Measurements from ENCODE around the gene ROBO1.

ROBO1 gene

DNA sequence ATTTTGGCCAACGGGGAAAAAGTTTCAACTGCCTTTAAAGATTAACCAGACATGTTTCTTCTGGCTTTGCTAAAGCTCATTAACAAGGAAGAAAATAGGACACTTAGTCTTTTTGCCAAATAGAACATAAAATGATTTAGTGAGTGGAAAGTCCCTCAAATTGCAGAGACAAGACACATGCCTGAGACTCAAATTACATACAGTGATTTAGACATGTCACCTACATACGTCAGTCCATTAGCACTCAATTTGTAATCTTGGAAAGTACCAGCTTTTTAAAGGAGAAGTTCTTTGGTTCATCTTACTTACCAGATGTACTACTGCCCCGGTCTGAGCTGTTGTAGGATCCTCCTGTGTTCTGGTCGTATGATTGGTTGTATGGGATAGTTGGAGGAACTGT, 1134.2 kb downstream of the ROBO1 start:
- peak; percentile 15 for DNase-seq (ENCODE audit: low read depth, low spot score)

DNA sequence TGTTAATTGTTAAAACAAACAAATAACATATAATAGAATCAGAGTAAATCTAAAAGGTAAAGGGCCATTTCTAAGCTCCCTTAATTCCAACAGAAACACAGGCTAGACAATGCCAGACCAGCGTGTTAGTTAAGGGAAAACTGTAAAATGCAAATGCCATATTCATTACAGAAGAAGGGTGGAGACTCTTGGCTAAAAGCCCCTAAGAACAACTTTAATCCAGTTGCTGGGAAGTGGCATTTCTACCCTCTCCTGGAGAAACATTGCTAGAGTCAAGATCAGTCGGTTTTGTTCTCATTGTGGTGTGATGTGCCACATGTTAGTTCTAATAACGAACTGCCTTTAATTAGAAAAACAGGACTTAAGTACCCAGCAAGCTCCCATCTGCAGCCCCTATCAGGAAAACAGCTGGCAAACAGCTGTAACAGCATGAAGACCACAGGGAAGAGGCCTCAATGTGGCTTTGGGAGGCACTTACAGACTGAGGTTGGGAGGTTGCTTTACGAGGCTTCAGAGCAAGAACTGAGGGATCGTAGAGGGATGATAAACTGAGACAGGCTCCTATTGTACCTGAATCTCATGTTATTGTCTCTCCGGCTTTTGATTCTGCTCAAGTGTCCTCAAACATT, 1134.8 kb downstream of the ROBO1 start:
- DNase-seq (ENCODE audit: low read depth, low spot score) = peak; percentile 42

DNA sequence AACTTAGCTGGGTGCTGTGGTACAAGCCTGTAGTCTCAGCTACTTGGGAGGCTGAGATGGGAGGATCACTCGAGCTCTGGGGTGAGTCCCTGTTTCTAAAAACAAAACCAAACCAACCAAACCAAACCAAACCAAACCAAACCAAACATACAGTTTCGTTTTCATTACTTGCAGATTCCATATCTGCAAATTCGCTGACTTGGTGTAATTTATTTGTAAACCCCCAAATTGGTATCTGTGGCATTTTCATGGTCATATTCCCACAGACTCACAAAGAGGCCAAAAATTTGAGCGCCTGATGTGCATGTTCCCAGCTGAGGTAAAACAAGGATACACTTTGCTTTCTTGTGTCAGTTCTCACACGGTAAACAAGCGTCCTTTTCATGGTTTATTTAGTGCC, 1138.3 kb downstream of the ROBO1 start:
- DNase-seq (ENCODE audit: low read depth, low spot score) = no peak

DNA sequence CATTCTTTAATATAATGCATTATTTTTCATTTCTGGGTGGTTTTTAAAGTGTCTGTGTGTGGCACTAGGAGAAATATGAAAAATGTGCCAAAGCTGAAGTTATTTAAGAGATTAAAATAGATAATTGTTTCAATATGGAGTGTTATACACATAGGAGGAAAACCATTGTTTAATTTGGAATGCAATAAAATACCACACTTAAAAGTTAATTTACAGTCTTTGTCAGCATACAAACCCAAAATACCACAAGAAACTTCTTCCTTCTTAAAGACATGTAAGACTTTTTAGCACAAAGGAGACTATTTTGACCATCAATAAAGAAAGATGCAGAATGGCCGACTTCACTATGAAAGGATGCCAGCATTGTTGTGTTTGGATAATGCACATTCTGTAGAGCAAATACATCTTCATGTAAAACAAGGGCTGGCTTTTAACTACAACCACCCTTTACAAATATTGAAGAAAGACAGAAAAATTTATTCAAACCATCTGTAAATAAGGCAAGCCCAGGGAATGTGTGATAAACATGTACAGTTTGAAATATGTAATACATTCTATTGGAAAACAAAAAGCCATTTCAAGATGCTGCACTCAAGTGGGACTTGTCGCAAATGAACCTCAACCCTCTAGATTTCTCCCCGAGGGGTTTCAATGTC, 1146.6 kb downstream of the ROBO1 start:
- no peak for DNase-seq (ENCODE audit: low read depth, low spot score)

DNA sequence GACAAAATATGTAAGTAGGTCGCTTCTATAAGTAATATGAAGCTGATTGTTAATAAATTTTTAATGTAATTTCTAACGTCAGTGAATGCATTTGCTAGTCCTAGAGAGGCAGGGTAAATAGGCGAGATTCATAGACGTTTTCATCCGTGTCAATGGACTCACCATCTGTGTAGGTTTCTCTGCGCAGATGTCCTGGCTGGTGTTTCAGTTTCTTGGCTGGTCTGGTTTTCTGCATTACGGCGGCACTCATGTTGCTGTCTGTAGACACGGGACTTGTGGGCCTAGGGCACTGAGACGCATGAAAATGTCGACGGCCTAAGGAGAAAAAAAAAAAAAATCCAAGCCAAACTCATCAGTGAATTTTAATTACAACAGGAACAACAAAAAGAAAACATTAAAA, 1153.3 kb downstream of the ROBO1 start:
- no peak for DNase-seq (ENCODE audit: low read depth, low spot score)

DNA sequence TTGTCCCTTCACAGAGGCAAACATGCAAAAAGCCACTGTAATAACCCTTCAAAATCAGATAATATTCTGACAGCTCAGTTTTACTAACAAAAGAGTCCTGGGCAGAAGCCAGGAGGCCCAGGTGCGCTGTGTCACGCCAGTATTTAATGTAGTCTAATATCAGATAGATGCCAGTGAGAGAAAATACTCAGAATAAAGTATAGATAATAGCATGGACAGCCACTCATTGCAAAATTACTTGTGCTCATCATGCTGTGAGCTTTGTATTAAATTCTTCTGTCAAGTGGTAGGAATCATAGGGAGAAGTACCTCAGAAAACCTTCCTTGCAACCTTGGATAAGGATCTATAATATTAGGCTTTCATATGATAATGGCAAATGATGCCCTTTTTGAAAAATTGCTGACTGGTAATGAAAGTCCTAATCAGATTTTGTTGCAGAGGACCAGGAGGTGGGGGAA, 1154.3 kb downstream of the ROBO1 start:
- DNase-seq (ENCODE audit: low read depth, low spot score) = no peak

DNA sequence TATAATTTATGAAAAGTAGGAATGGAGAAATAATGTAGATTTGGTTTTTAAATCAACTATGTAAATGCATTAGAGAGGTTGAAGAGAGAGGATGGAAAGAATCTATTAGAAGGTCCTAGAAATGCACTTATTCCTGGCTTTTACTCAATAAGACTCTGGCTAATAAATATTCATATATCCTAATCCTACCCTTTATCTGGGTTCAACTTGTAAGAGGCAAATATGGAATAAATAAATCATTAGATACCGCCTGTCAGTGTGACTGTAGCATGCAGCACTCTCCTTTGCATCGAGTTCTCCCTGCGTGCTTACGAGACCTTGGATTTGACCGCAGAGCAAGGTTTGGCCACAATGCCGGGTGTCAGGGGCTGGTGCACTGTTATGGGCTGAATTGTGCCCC, 1156.5 kb downstream of the ROBO1 start:
- no peak for DNase-seq (ENCODE audit: low read depth, low spot score)

DNA sequence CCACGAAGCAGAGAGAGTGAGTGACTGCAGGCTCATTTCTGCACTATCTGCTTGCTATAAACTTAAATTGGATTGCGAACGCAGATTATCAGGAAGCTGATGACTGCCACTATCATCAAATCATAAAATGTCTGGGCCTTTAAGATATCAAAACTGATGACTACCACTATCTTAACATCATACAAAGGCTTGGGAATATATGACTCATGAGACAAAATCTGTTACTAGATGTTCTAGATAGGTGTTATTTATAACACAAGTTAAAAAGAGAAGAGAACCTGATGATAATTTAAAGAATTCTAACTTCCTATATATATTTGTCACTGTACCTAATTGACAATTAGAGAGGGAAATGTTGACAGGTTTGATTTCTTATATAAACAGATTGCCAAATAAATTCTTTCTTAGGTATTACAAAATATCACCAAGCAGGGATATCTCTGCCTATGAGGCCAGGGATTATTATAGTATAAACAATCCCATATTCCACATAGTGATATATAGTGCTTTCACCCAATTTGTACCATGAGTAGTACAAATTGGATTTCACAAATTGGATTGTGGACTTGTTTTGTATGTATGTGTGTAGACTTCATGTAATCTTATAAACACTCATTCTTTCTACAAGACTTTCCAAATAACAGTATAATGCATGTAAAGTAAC, 1157.2 kb downstream of the ROBO1 start:
- no peak for DNase-seq (ENCODE audit: low read depth, low spot score)

DNA sequence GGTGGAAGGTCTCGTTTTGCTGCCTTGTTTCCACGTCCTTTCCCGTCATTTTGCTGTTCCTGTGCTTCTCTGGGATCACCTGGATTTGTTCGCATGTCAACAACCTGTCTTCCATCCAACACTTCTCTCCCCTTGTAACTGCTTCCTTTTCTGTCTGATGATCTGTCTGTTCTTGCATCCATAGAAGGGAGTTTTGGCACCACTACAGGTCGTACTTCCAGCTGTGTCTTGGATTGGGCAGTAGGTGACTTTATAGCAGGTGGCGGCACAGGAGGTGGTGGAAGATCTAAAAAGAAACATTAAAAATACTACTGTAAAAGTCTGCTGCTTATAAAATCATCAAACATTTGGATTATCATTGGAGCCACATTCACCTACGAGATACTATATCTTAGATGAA, 1161.0 kb downstream of the ROBO1 start:
- DNase-seq (ENCODE audit: low read depth, low spot score) = no peak

DNA sequence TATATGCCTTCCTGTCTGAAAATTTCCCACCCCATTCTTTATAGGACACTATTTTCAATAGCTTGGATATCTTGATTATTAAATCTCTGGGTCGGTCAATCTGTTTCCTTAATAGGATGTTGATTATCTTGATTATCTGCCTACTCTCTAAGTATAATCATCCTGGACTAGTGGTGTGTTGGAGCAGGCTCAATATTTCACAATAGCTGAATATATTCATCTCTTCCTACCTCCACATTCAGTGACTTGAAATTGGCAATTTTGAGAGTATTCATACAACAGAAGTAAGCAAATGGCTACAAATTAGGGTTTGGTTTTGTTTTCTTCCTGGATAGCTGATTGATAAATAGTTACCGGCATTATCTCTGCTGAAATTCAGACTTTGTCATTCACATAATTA, 1162.6 kb downstream of the ROBO1 start:
- no peak for DNase-seq (ENCODE audit: low read depth, low spot score)

DNA sequence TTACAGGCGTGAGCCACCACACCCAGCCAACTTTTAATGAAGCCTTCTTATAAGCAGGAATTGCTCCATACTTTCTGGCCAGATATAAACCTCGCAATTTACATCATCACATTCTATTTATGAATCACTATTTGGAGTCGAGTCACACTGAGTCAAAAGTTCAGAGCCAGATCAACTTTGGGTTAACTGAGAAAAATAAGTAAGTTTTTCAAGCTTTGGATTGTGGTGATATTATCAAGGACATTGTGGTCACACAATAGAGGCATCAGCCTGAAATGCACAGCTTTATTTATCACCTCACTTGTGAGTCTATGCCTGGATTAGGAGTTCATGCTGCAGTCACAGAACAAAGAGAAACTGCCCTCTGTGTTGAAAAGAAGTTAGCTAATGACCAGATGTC, 1163.5 kb downstream of the ROBO1 start:
- DNase-seq (ENCODE audit: low read depth, low spot score) = peak; percentile 71

DNA sequence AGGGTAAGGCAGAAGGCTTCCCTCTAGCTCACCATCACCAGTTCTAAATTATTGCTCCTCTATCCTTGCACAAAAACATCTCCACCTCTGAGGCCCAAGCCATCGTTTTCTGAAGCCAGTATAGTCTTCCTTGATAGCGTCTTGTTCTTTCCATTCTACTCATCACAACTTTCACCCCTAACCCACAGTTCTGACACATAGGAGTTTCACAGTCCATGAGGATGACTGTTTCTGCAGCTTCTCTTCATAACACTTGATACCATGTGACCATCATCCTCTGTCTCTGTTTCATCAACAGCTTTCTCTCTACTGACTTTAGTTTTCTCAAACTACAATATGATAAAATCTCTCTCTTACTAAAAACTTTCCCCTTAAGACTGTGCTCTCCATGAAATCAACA, 1166.5 kb downstream of the ROBO1 start:
- no peak for DNase-seq (ENCODE audit: low read depth, low spot score)

DNA sequence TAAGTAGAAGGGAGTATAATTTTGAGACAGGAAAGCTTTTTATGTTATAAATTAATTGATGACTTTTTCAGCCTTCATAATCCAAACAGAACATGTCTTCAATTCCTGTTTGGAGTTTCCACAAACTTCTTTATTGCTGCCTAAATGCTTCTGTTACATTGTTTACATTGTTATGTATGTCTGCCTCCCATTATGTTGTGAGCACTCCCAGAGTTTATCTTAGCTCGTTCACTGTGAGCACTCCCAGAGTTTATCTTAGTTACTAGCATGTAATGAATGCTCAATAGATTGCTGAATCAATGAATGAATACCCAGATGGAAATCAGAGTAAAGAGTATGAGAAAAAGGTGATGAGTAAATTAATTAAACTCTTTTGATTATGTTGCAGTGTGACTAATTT, 1178.0 kb downstream of the ROBO1 start:
- DNase-seq (ENCODE audit: low read depth, low spot score) = no peak

DNA sequence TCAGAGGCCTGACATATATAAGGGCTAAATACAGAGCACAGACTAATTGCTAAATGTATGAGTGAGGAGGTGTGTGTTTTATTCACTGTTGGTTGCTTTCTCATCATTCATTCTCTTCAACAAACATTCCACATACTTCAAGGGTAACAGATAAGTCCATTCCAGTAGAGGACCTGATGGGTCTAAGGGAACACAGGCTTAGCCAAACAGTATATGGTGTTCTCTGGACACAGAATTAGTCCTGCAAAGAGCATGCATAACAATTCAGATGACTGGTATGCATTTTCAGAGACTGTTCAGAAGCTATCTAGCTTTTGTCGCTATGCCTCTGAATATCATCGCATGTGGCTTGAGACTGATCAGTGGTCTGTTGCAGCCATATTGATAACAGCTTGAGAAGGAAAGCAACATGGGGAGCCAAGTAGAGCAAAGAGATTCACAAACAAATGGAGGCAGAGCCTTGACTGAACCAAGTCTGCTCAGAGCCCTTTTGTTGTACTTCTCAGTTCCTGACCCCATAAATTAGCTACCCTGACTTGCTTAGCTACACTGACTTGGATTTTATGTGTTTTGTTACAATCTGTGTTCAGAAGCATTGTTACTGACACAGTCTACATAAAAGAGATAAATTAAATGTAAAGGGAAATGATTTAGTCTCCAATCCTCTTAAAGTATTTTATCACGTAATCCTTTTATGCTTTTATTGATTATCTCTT, 1178.7 kb downstream of the ROBO1 start:
- DNase-seq (ENCODE audit: low read depth, low spot score) = no peak

DNA sequence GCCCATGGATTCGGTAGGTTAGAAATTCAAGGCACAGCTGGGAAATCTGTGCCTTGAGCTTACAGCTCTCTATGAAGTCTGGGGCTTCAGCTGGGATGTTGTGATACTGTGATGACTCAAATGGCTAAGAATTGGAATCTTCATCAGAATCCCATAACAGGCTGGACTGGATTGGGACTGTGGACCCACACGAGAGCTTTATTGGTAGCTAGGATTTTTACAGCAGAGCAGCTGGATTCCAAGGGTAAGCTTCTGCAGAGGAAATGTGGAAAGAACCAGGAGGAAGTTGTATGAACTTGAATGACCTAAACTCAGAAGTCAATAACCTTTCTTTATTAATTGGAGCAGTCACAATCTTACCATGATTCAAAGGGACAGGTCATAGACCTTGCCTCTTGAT, 1187.1 kb downstream of the ROBO1 start:
- DNase-seq (ENCODE audit: low read depth, low spot score) = peak; percentile 16

DNA sequence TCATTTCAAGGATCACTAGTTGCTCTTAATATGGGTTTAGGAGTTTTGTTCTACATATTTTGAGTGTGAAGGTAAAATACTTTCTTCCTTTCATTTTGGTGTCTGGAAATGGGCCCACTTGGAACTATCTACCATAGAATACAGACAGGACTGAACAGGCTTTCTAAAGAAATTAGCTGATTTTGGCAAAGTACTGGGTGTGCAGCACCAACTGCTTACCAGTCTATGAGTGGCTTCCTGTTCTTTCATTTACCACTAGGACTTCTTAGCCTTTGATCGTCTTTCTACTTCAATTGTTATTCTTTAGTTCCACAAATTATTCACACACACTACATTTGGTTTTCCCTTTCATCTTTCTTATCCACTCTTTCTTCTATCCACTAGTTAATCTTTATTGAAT, 1196.3 kb downstream of the ROBO1 start:
- DNase-seq (ENCODE audit: low read depth, low spot score) = peak; percentile 58

DNA sequence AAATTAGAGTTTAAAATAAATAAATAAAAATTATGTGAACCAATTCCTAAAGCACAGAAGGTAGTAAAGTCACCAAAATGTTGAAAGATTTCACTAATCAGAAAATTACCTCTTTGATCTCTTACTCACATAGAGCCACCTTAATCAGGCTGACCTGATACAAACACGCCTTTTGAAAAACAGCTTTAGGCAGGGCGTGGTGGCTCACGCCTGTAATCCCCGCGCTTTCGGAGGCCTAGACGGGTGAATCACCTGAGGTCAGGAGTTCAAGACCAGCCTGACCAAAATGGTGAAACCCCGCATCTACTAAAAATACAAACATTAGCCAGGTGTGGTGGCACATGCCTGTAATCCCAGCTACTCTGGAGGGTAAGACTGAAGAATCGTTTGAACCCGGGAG, 1197.3 kb downstream of the ROBO1 start:
- DNase-seq (ENCODE audit: low read depth, low spot score) = no peak

DNA sequence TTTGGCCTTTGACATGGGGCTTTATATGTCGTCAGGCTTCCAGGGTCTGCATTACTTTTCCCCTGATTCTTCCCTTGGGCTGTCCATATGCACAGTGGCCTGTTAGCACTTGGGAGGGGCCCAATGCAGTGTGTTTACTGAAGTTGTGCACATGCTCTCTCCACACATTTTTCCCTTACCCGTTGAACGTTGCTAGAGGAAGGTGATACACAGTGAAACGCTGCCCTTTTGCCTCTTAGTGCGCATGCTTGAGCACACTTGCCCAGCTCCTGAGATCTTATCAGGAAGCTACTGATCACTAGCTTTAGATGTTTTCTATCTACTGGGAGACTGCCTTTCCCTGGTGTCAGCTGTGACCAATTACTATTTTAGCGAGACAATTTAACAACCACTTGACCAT, 1198.0 kb downstream of the ROBO1 start:
- no peak for DNase-seq (ENCODE audit: low read depth, low spot score)

DNA sequence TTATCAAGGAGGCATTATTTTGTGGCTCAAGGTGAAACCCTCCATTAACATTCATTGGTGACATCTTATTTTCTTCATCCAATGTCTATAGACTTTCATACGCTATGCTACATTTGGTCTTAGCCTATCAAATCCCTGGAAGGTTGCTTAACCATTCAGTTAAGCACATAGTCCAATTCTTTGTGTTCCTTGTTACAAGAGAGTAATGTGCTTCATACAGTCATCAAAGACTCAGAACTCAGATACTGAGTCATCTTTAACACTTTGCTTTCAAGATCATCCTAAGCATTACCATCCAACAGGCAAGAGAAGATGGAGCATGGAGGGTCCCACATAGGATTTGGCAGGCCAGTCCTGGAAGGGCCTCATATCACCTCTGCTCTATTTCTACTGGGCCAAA, 1202.1 kb downstream of the ROBO1 start:
- no peak for DNase-seq (ENCODE audit: low read depth, low spot score)

DNA sequence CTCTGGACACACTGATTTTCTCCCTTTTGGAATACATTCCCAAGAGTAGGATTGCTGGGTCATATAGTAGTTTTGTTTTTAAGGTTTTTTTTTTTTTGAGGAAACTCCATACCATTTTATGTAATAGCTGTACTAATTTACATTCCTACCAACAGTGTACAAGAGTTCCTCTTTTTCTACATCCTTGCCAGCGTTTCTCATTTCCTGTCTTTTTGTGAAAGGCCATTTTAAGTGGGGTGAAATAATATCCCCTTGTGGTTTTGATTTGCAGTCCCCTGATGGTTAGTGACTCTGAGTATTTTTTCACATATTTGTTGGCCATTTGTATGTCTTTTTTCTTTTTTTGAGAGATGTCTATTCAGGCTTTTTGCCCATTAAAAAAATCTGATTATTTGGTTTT, 1205.5 kb downstream of the ROBO1 start:
- DNase-seq (ENCODE audit: low read depth, low spot score) = no peak
